ENCODE results near the gene SCMH1. TPM values are rescaled to one million over a fixed set of nuclear protein-coding genes. Genes with fewer than 3 reads are reported as not detected.

Gene SCMH1
- total RNA-seq, 4 donors from 2014 or later = 30.6 to 72.9 (median 36.3) TPM

GRCh38 chr1:40989066-40989465 is 253.0 kb downstream of the SCMH1 start:
- WGBS, 2 donors = 95 to 96% methylated on average over 5 of the region's 5 CpGs
- Histone ChIP-seq H3K36me3 (peaks cover 0 to 96% (median 0%) of the 10 kb centered on the region in 3 donors), H3K27me3 (no peaks in the 10 kb centered on the region), H3K4me1 (peaks cover 0 to 19% (median 0%) of the 10 kb centered on the region in 4 donors), H3K4me3 (no peak overlapping the region), H3K9me3 (no peaks in the 10 kb centered on the region), H3K27ac (no peak overlapping the region)
- TF ChIP-seq CTCF (IDR thresholded peaks at IDR 0.05) = no peak
- TF ChIP-seq EP300 (IDR thresholded peaks at IDR 0.05) = no peak
- no peak for TF ChIP-seq POLR2A (IDR thresholded peaks at IDR 0.05)
- no peak for DNase-seq (ENCODE audit: low spot score in 2 of 2)

GRCh38 chr1:40988280-40988679 is 253.8 kb downstream of the SCMH1 start:
- TF ChIP-seq EP300 (IDR thresholded peaks at IDR 0.05) (no peak), POLR2A (IDR thresholded peaks at IDR 0.05) (no peak), CTCF (IDR thresholded peaks at IDR 0.05) (no peak)
- H3K36me3 ChIP-seq = peaks cover 0 to 90% (median 0%) of the 10 kb centered on the region in 3 donors
- H3K4me1 ChIP-seq = peaks cover 0 to 27% (median 0%) of the 10 kb centered on the region in 4 donors
- no peak overlapping the region for H3K27ac ChIP-seq
- H3K9me3 ChIP-seq = no peaks in the 10 kb centered on the region
- no peak overlapping the region for H3K4me3 ChIP-seq
- no peak for DNase-seq (ENCODE audit: low spot score in 2 of 2)
- 83 to 88% methylated on average over 3 of the region's 3 CpGs for WGBS, 2 donors
- no peaks in the 10 kb centered on the region for H3K27me3 ChIP-seq

- H3K9me3 ChIP-seq = no peaks in the 10 kb centered on the region
- TF ChIP-seq CTCF (IDR thresholded peaks at IDR 0.05) (no peak), POLR2A (IDR thresholded peaks at IDR 0.05) (no peak), EP300 (IDR thresholded peaks at IDR 0.05) (no peak)
- WGBS, 2 donors = 87 to 90% methylated on average over 9 of the region's 9 CpGs
- DNase-seq (ENCODE audit: low spot score in 2 of 2) = no peak
- no peak overlapping the region for H3K4me3 ChIP-seq
- peaks cover 0 to 33% (median 0%) of the 10 kb centered on the region in 4 donors for H3K4me1 ChIP-seq
- no peaks in the 10 kb centered on the region for H3K27me3 ChIP-seq
- H3K36me3 ChIP-seq = peaks cover 0 to 84% (median 0%) of the 10 kb centered on the region in 3 donors
- no peak overlapping the region for H3K27ac ChIP-seq
These were observed 254.4 kb downstream of the SCMH1 start for GRCh38 chr1:40987439-40988276.

- no peak for DNase-seq (ENCODE audit: low spot score in 2 of 2)
- peaks cover 0 to 78% (median 0%) of the 10 kb centered on the region in 3 donors for H3K36me3 ChIP-seq
- TF ChIP-seq EP300 (IDR thresholded peaks at IDR 0.05) = no peak
- no peak for TF ChIP-seq CTCF (IDR thresholded peaks at IDR 0.05)
- TF ChIP-seq POLR2A (IDR thresholded peaks at IDR 0.05) = no peak
- H3K27me3 ChIP-seq = no peaks in the 10 kb centered on the region
- peaks cover 0 to 40% (median 2%) of the 10 kb centered on the region in 4 donors for H3K4me1 ChIP-seq
- H3K9me3 ChIP-seq = no peaks in the 10 kb centered on the region
- H3K27ac ChIP-seq = no peak overlapping the region
- no peak overlapping the region for H3K4me3 ChIP-seq
- 68 to 82% methylated on average over 3 of the region's 3 CpGs for WGBS, 2 donors
These were observed 255.2 kb downstream of the SCMH1 start for GRCh38 chr1:40986956-40987355.

GRCh38 chr1:40986328-40986783 is 255.8 kb downstream of the SCMH1 start:
- H3K9me3 ChIP-seq = no peaks in the 10 kb centered on the region
- no peaks in the 10 kb centered on the region for H3K27me3 ChIP-seq
- no peak overlapping the region for H3K27ac ChIP-seq
- H3K36me3 ChIP-seq = peaks cover 0 to 72% (median 0%) of the 10 kb centered on the region in 3 donors
- H3K4me3 ChIP-seq = no peak overlapping the region
- 88% methylated on average over 10 of the region's 10 CpGs for WGBS, 2 donors
- no peak for DNase-seq (ENCODE audit: low spot score in 2 of 2)
- TF ChIP-seq EP300 (IDR thresholded peaks at IDR 0.05) = no peak
- no peak for TF ChIP-seq POLR2A (IDR thresholded peaks at IDR 0.05)
- TF ChIP-seq CTCF (IDR thresholded peaks at IDR 0.05) = no peak
- peaks cover 0 to 46% (median 7%) of the 10 kb centered on the region in 4 donors for H3K4me1 ChIP-seq

Measured in tibial nerve (tissue), 4 donors.